Measurements from ENCODE around the gene MXD4.

- TF ChIP-seq CTCF (IDR thresholded peaks at IDR 0.05 in 4 of 5, conservative IDR thresholded peaks at IDR 0.05 in 1 of 5), result no peak
- peak; percentile 5 to 13 for TF ChIP-seq POLR2A (IDR thresholded peaks at IDR 0.05)
These were observed 628 bp downstream of the MXD4 start for GRCh38 chr4:2261110-2261852.
